Stomach (tissue), 9 donors: ENCODE data around the gene NUDCD2. TPM values are rescaled to one million over a fixed set of nuclear protein-coding genes. Genes with fewer than 3 reads are reported as not detected.
A peak's percentile ranks its signal among the peaks of the same experiment; 100 is the strongest.
"Not testable (repeated sequence)": the region's sequence is repeated elsewhere in the genome, so short reads cannot be mapped to it uniquely, and the experiment has no call there.

Source experiments
- DNase-seq, 2 donors: peaks; one replicate each; pipeline versions ENCODE4 v3.0.0 to v3.0.0-alpha.2; 2013 to 2019
- H3K27ac ChIP-seq, 5 donors: fragments of 200-600 bp in 4 of 5; sonication (generic) in 4 of 5; one replicate each; pipeline ENCODE4 v1.5.1; 2013 to 2019; ENCODE audit warnings: mild to moderate bottlenecking in 1 of 5, moderate library complexity in 1 of 5
- H3K27me3 ChIP-seq, 3 donors: fragments of 200-600 bp; sonication (generic); one replicate each; pipeline ENCODE4 v1.5.1; 2017 to 2019; ENCODE audit warnings: mixed run types in 1 of 3
- H3K36me3 ChIP-seq, 4 donors: fragments of 200-600 bp; sonication (generic); 1 replicate in 3 of 4; 2 replicates in 1 of 4; pipeline ENCODE4 v1.5.1; 2016 to 2019
- H3K4me1 ChIP-seq, 4 donors: fragments of 200-600 bp; sonication (generic); one replicate each; pipeline ENCODE4 v1.5.1; 2016 to 2019
- H3K4me3 ChIP-seq, 4 donors: fragments of 200-600 bp; sonication (generic) in 3 of 4; one replicate each; pipeline ENCODE4 v1.5.1; 2016 to 2019; ENCODE audit warnings: mild to moderate bottlenecking in 1 of 4
- H3K9me3 ChIP-seq, 4 donors: fragments of 200-600 bp; sonication (generic); one replicate each; pipeline ENCODE4 v1.5.1; 2016 to 2019
- CTCF ChIP-seq, 7 experiments: fragments of 450-650 bp in 4 of 7; fragments of 200-600 bp in 3 of 7; sonication (generic) in 3 of 7; IDR thresholded peaks; one replicate each; pipeline ENCODE4 v1.5.1; 2016 to 2019; ENCODE audit warnings: antibody characterized with exemption in 7 of 7, control low read depth in 2 of 7, mild to moderate bottlenecking in 1 of 7
- EP300 ChIP-seq: sonication (generic); formaldehyde crosslinking; IDR thresholded peaks from one replicate; pipeline ENCODE4 v1.6.1; 2017; ENCODE audit warnings: antibody characterized with exemption
- POLR2A ChIP-seq, 4 donors: fragments of 450-650 bp; IDR thresholded peaks; one replicate each; pipeline ENCODE4 v1.6.1; 2016; ENCODE audit warnings: antibody characterized with exemption in 4 of 4, control low read depth in 2 of 4, mild to moderate bottlenecking in 1 of 4, moderate library complexity in 1 of 4
- POLR2AphosphoS5 ChIP-seq, 3 donors: sonication (generic); formaldehyde crosslinking; IDR thresholded peaks; one replicate each; pipeline ENCODE4 v1.6.1; 2016; ENCODE audit warnings: antibody characterized with exemption in 3 of 3
- WGBS, 5 donors: extraction: QIAGEN DNeasy Blood & Tissue Kit in 3 of 5; methylation state at CpG; one replicate each; pipeline versions ENCODE4 v1.1.5 to v1.1.7; 2013 to 2018; 5-methylcytosine and 5-hydroxymethylcytosine counted together
- intact Hi-C: fragments of 100-400 bp; cut with DNase I; formaldehyde crosslinking; loops from one replicate; pipeline ENCODE4 v1.15.1; 2023; ENCODE audit warnings: low total_unique reads
- polyA plus RNA-seq, 3 donors: library from polyadenylated mRNA; stranded (reverse); fragments of 200-250 nt; gene quantifications; one replicate each; pipeline ENCODE4 v1.2.3, GENCODE V29; 2013
- total RNA-seq, 5 donors: library from RNA; depleted of rRNA; stranded (reverse); fragments of >200 nt; gene quantifications; one replicate each; pipeline versions ENCODE4 v1.1.0 to v1.2.3, GENCODE V29; 2014 to 2016
- donor health status: healthy with polysubstance abuse.
- donor health status: Bipolar disorder and iron deficiency.
- donor health status: healthy.

NUDCD2 gene
- total and polyA plus RNA-seq, 8 donors = 1.2 to 15.1 (median 5.9) TPM; not detected in 1

- Histone ChIP-seq H3K27ac (no peak overlapping the region), H3K4me1 (peaks cover 0 to 2% (median 0%) of the 10 kb centered on the region in 4 donors), H3K36me3 (no peaks in the 10 kb centered on the region), H3K27me3 (peaks cover 0 to 6% (median 0%) of the 10 kb centered on the region in 3 donors), H3K4me3 (no peak overlapping the region), H3K9me3 (no peaks in the 10 kb centered on the region)
- TF ChIP-seq POLR2AphosphoS5 (IDR thresholded peaks at IDR 0.05) = no peak
- no peak for TF ChIP-seq POLR2A (IDR thresholded peaks at IDR 0.05)
- no peak for TF ChIP-seq CTCF (IDR thresholded peaks at IDR 0.05)
- TF ChIP-seq EP300 = no peak
- DNase-seq = no peak
- intact Hi-C loops = loop anchor here (10.0 kb wide), 1 partner anchor 1857 kb away; the partner anchor contains the start of gene GABRB2
- WGBS, 5 donors = 78 to 87% (median 81%) methylated on average over 2 of the region's 2 CpGs
These were observed 57.9 kb downstream of the NUDCD2 start for GRCh38 chr5:163402007-163402406.

- Histone ChIP-seq H3K27ac (no peak overlapping the region), H3K4me3 (no peak overlapping the region), H3K4me1 (no peaks in the 10 kb centered on the region), H3K27me3 (peaks cover 0 to 6% (median 0%) of the 10 kb centered on the region in 3 donors), H3K36me3 (no peaks in the 10 kb centered on the region), H3K9me3 (no peaks in the 10 kb centered on the region)
- TF ChIP-seq EP300 (no peak), POLR2A (IDR thresholded peaks at IDR 0.05) (no peak), CTCF (IDR thresholded peaks at IDR 0.05) (no peak), POLR2AphosphoS5 (IDR thresholded peaks at IDR 0.05) (no peak)
- WGBS, 5 donors = 61 to 83% (median 80%) methylated on average over 4 of the region's 4 CpGs
- DNase-seq = no peak
- intact Hi-C loops = loop anchor here (10.0 kb wide), 1 partner anchor 1856 kb away; the partner anchor contains the start of gene GABRB2
These were observed 58.6 kb downstream of the NUDCD2 start for GRCh38 chr5:163401271-163401670.

- no peaks in the 10 kb centered on the region for H3K36me3 ChIP-seq
- intact Hi-C loops = loop anchor here (10.0 kb wide), 1 partner anchor 1855 kb away; the partner anchor contains the start of gene GABRB2
- WGBS, 5 donors = 71 to 83% (median 72%) methylated on average over 4 of the region's 4 CpGs
- H3K9me3 ChIP-seq = no peaks in the 10 kb centered on the region
- no peak for TF ChIP-seq EP300
- no peak for TF ChIP-seq POLR2AphosphoS5 (IDR thresholded peaks at IDR 0.05)
- TF ChIP-seq CTCF (IDR thresholded peaks at IDR 0.05) = no peak
- no peak for TF ChIP-seq POLR2A (IDR thresholded peaks at IDR 0.05)
- H3K27me3 ChIP-seq = peaks cover 0 to 6% (median 0%) of the 10 kb centered on the region in 3 donors
- H3K4me1 ChIP-seq = no peaks in the 10 kb centered on the region
- no peak overlapping the region for H3K4me3 ChIP-seq
- no peak overlapping the region for H3K27ac ChIP-seq
- DNase-seq = no peak
These were observed 60.0 kb downstream of the NUDCD2 start for GRCh38 chr5:163399923-163400322.

GRCh38 chr5:163397354-163397753 is 62.5 kb downstream of the NUDCD2 start:
- no peaks in the 10 kb centered on the region for H3K4me1 ChIP-seq
- peaks cover 0 to 6% (median 0%) of the 10 kb centered on the region in 3 donors for H3K27me3 ChIP-seq
- H3K36me3 ChIP-seq = no peaks in the 10 kb centered on the region
- no peaks in the 10 kb centered on the region for H3K9me3 ChIP-seq
- peak in 1 of 2 donors; percentile 19 for DNase-seq
- TF ChIP-seq POLR2A (IDR thresholded peaks at IDR 0.05) (no peak), POLR2AphosphoS5 (IDR thresholded peaks at IDR 0.05) (no peak), CTCF (IDR thresholded peaks at IDR 0.05) (no peak), EP300 (no peak)
- H3K4me3 ChIP-seq = no peak overlapping the region
- intact Hi-C loops = no loop called here
- H3K27ac ChIP-seq = no peak overlapping the region

- H3K27me3 ChIP-seq, H3K36me3 ChIP-seq, intact Hi-C loops, H3K4me1 ChIP-seq, H3K27ac ChIP-seq, DNase-seq, H3K4me3 ChIP-seq, H3K9me3 ChIP-seq: not testable (repeated sequence)
- 78 to 92% (median 83%) methylated on average over 9 of the region's 9 CpGs for WGBS, 5 donors
These were observed 63.0 kb downstream of the NUDCD2 start for GRCh38 chr5:163396818-163397340.
